Right lobe of liver (tissue), 6 donors: ENCODE results near the gene CDKN2B. TPM values are rescaled to one million over a fixed set of nuclear protein-coding genes. Genes with fewer than 3 reads are reported as not detected.

Experiments
- ATAC-seq, 4 donors: fragments of 200-7000 bp; cut with Tn5 transposase; one replicate each; pipeline ENCODE4 v1.9.1; 2020; ENCODE audit warnings: mild to moderate bottlenecking in 4 of 4, moderate library complexity in 4 of 4
- DNase-seq, 3 donors: peaks; one replicate each; pipeline ENCODE4 v3.0.0-alpha.2; 2020
- H3K27ac ChIP-seq, 3 donors: fragments of 200-600 bp; one replicate each; pipeline ENCODE4 v1.8.0; 2022
- H3K27me3 ChIP-seq, 2 donors: fragments of 200-600 bp; one replicate each; pipeline ENCODE4 v1.8.0; 2022
- H3K36me3 ChIP-seq, 4 donors: fragments of 200-600 bp; sonication (generic) in 1 of 4; one replicate each; pipeline versions ENCODE4 v1.5.1 to v1.8.0; 2017 to 2022; ENCODE audit warnings: control low read depth in 1 of 4
- H3K4me1 ChIP-seq, 4 donors: fragments of 200-600 bp; sonication (generic) in 1 of 4; one replicate each; pipeline versions ENCODE4 v1.5.1 to v1.8.0; 2017 to 2022; ENCODE audit warnings: control low read depth in 1 of 4
- H3K4me3 ChIP-seq, 3 donors: fragments of 200-600 bp; one replicate each; pipeline ENCODE4 v1.8.0; 2022
- H3K9me3 ChIP-seq, 4 donors: fragments of 200-600 bp; sonication (generic) in 1 of 4; one replicate each; pipeline versions ENCODE4 v1.5.1 to v1.8.0; 2017 to 2022; ENCODE audit warnings: control low read depth in 1 of 4
- POLR2A ChIP-seq: fragments of 450-650 bp; IDR thresholded peaks from one replicate; pipeline ENCODE4 v1.6.1; 2017; ENCODE audit warnings: antibody characterized with exemption, mild to moderate bottlenecking
- WGBS: methylation state at CpG from one replicate; pipeline ENCODE4 v1.1.6; 2018; ENCODE audit warnings: low coverage, low lambda C conversion rate; ENCODE audit not compliant: insufficient coverage; ENCODE audit errors: missing lambda C conversion rate; 5-methylcytosine and 5-hydroxymethylcytosine counted together
- intact Hi-C, 2 donors: fragments of 100-400 bp; cut with DNase I; formaldehyde crosslinking; loops; one replicate each; pipeline versions ENCODE4 v1.11.2 to v1.14.1; 2022
- total RNA-seq, 6 experiments: library from RNA; depleted of rRNA in 2 of 6; stranded (reverse); fragments of >200 nt in 2 of 6; fragmentation: NEBNext Ultra II Directional in 3 of 6; extraction: Animal tissue kit (Norgen Biotek cat#: 25700) in 3 of 6; gene quantifications; one replicate each; pipeline versions ENCODE4 v1.1.0 to v1.2.4, GENCODE V29; 2016 to 2023
- TF ChIP-seq, protein P1 (sequence below), 4 donors: fragments of 200-600 bp in 3 of 4; fragments of 450-650 bp in 1 of 4; IDR thresholded peaks; one replicate each; pipeline versions ENCODE4 v1.5.1 to v1.8.0; 2016 to 2022; ENCODE audit warnings: antibody characterized with exemption in 4 of 4, mild to moderate bottlenecking in 2 of 4
- donor health status: DM: no; HTN: yes; CAD: no.
- donor health status: DM: no; HTN: no; CAD: no.
- donor health status: DM: no; HTN: no; CAD: no.
- donor health status: DM: no; HTN: yes; CAD: no.
- donor health status: DM: no; HTN: yes; CAD: no.

CDKN2B gene
- total RNA-seq, 6 experiments from 2014 or later: 0.64 to 4.2 (median 1.8) TPM

DNA sequence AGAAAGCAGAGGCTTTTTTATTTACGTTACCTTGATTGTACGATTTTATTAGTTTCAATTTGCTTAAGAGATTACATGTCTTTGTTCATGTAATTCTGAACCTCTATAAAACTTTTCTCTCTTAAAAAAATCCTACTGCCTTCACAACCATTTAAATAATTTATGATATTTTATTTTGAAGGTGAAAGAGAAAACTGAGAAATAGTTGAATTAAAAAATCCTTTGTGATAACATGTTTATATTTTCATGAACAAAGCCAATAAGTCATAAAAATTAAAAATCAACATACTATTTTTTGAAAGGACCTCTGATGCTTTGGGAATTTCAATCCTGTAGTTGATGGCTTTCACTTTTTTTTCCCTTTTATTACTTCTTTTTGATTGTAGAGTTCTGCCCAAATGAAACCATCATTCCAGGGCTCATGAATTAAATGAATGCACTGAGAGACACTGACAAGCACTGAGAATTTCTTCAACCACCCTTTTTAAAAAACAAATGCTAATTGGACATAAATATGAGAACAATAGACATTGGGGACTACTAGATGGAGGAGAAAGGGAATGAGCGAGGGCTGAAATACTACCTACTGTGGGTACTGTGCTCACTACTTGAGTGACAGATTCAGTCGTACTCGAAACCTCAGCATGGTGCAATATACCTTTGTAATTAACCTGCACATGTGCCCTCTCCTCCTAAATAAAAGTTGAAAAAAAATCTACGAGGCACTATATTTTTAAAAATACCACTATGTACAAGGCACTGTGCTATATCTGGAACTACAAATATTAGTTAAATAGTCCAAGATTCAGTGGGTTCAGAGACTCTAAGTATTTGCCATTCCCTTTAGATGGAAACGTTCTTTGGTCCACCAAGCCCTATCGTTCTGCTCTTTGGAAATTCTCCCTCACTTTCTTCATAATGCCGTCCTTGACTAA lies 20.8 kb downstream of the CDKN2B start:
- H3K9me3 ChIP-seq: no peaks in the 10 kb centered on the region
- no peak overlapping the region for H3K4me3 ChIP-seq
- intact Hi-C loops: no loop called here
- DNase-seq: no peak
- H3K36me3 ChIP-seq: no peaks in the 10 kb centered on the region
- 34% methylated on average over 9 of the region's 9 CpGs for WGBS
- no peaks in the 10 kb centered on the region for H3K4me1 ChIP-seq
- H3K27ac ChIP-seq: no peak overlapping the region
- ATAC-seq: no peak
- H3K27me3 ChIP-seq: peaks cover 0 to 15% of the 10 kb centered on the region in 2 donors
- TF ChIP-seq POLR2A: no peak

DNA sequence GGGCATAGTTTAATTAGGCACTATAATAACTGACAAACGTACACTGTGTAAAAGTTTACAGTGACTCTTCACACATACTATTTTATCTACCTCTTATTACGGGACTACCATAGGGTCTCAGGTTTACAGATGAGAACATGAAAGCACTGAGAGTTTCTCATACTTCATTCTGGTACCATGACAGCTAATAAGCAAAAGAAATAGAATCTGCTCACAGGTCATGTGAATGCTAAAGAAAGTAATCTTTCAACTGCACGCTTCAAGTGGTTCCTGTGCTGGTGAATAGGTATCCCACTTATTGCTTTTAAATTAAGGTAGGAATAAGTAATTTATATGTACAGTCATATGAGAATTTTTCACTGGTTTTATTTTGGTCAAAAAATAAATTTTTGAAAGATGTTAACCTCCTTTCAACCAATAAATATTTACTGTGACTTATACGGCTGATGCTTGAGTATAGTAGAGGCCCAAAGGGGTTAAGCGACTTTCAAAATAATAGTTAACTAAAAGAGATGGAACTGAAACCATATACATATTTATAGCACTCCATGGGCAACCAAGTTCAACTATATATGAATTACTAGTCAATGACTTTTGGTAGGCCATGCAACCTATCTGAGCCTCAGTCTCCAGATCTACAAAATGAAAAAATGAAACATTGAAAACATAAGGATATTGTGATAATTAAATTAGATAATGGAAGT lies 23.0 kb downstream of the CDKN2B start:
- Histone ChIP-seq H3K27me3 (peaks cover 0 to 20% of the 10 kb centered on the region in 2 donors), H3K36me3 (no peaks in the 10 kb centered on the region), H3K4me3 (no peak overlapping the region), H3K9me3 (no peaks in the 10 kb centered on the region), H3K27ac (no peak overlapping the region), H3K4me1 (no peaks in the 10 kb centered on the region)
- no peak for DNase-seq
- WGBS: 76% methylated on average over 5 of the region's 5 CpGs
- TF ChIP-seq, protein P1, sequence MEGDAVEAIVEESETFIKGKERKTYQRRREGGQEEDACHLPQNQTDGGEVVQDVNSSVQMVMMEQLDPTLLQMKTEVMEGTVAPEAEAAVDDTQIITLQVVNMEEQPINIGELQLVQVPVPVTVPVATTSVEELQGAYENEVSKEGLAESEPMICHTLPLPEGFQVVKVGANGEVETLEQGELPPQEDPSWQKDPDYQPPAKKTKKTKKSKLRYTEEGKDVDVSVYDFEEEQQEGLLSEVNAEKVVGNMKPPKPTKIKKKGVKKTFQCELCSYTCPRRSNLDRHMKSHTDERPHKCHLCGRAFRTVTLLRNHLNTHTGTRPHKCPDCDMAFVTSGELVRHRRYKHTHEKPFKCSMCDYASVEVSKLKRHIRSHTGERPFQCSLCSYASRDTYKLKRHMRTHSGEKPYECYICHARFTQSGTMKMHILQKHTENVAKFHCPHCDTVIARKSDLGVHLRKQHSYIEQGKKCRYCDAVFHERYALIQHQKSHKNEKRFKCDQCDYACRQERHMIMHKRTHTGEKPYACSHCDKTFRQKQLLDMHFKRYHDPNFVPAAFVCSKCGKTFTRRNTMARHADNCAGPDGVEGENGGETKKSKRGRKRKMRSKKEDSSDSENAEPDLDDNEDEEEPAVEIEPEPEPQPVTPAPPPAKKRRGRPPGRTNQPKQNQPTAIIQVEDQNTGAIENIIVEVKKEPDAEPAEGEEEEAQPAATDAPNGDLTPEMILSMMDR (IDR thresholded peaks at IDR 0.05): no peak
- TF ChIP-seq POLR2A: no peak
- ATAC-seq: no peak
- intact Hi-C loops: no loop called here

DNA sequence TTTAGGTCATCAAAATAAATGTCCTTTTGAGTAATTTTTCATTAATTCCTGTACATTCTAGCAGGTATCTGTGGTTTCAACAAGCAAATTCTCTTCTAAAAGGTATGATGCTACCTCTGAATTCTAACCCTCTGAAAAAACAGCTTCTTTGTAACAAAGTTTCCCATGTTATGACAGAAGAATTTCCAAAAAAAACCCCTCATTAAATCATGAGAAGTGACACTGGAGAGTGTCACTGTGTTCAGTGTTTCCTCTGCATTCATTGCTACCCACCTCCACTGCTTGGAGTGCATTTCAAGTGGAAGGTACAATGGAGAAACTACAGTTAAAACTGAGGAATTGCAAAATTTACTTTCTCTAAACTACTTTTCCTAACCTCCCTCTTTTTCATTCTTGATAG lies 25.0 kb downstream of the CDKN2B start:
- DNase-seq (no peak), ATAC-seq (no peak)
- H3K27ac ChIP-seq: no peak overlapping the region
- peaks cover 0 to 15% of the 10 kb centered on the region in 2 donors for H3K27me3 ChIP-seq
- intact Hi-C loops: no loop called here
- H3K9me3 ChIP-seq: no peaks in the 10 kb centered on the region
- H3K4me1 ChIP-seq: no peaks in the 10 kb centered on the region
- no peaks in the 10 kb centered on the region for H3K36me3 ChIP-seq
- no peak overlapping the region for H3K4me3 ChIP-seq
- no peak for TF ChIP-seq POLR2A
- TF ChIP-seq, protein P1 (IDR thresholded peaks at IDR 0.05): no peak

DNA sequence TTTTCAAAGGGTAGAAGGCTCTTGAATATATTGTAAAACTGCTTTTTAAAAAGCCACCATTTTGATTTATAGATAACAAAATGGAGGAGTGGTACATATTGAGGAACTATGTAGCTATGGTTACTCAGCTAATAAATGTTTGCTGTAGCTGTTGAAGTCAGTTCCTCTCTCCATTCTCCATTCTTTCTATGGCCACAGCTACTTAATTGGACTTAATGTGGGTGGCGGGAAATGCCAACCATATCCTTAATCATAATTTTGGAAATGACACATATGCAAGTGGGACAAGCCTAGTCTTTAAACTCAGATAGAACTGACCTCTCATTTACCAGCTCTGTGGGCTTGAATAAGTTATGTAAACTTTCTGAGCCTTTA lies 25.6 kb downstream of the CDKN2B start:
- H3K4me1 ChIP-seq: no peaks in the 10 kb centered on the region
- no peak overlapping the region for H3K4me3 ChIP-seq
- H3K9me3 ChIP-seq: no peaks in the 10 kb centered on the region
- WGBS: 73% methylated on average over 1 of the region's 1 CpG
- TF ChIP-seq POLR2A: no peak
- TF ChIP-seq, protein P1 (IDR thresholded peaks at IDR 0.05): no peak
- DNase-seq: no peak
- peaks cover 0 to 15% of the 10 kb centered on the region in 2 donors for H3K27me3 ChIP-seq
- no peak overlapping the region for H3K27ac ChIP-seq
- intact Hi-C loops: no loop called here
- no peak for ATAC-seq
- H3K36me3 ChIP-seq: no peaks in the 10 kb centered on the region
